IMR-90 (cell line): ENCODE measurements around the gene TLR9. TPM values are rescaled to one million over a fixed set of nuclear protein-coding genes. Genes with fewer than 3 reads are reported as not detected.

Experiments
- ATAC-seq: fragments of 200-7000 bp; cut with Tn5 transposase; 2 replicates; pipeline ENCODE4 v1.9.1; 2020; ENCODE audit warnings: low read depth, mild to moderate bottlenecking, moderate library complexity
- BruUV-seq: library from RNA; stranded (reverse); fragments of 400-500 nt; replicated peaks from 2 replicates; lab custom pipeline; 2021; lab: Mats Ljungman, UMichigan
- CTCF ChIA-PET: fragments of 300-600 bp; formaldehyde crosslinking; extraction: SDS; loops from one replicate; lab custom pipeline; 2021; ENCODE audit warnings: antibody characterized with exemption; lab: Yijun Ruan, JAX
- POLR2A ChIA-PET: fragments of 300-600 bp; sonication (Branson Sonifier 250); formaldehyde crosslinking; loops from one replicate; lab custom pipeline; 2022; ENCODE audit warnings: antibody characterized with exemption; ENCODE audit not compliant: unreplicated experiment; lab: Charles Lee
- DNase-seq: peaks from one replicate; pipeline ENCODE4 v3.0.0; 2013
- H2AFZ ChIP-seq: replicated peaks from 2 replicates; pipeline ENCODE3; 2013; ENCODE audit warnings: low read length, mild to moderate bottlenecking; ENCODE audit not compliant: poor library complexity
- H2AK5ac ChIP-seq: 2 replicates; pipeline ENCODE4 v1.6.1; 2013; ENCODE audit warnings: low read depth, low read length, inconsistent platforms
- H2AK9ac ChIP-seq: replicated peaks from 2 replicates; pipeline ENCODE3; 2013; ENCODE audit warnings: mild to moderate bottlenecking, low read depth, low read length, moderate library complexity; ENCODE audit not compliant: poor library complexity
- H2BK120ac ChIP-seq: 2 replicates; pipeline ENCODE4 v1.6.1; 2013; ENCODE audit warnings: low read depth, low read length, inconsistent platforms
- H2BK15ac ChIP-seq: 3 replicates; pipeline ENCODE4 v1.6.1; 2013; ENCODE audit warnings: low read depth, low read length, inconsistent platforms
- H2BK20ac ChIP-seq: 2 replicates; pipeline ENCODE4 v1.6.1; 2013; ENCODE audit warnings: low read depth, mild to moderate bottlenecking, inconsistent platforms, low read length, moderate library complexity
- H2BK5ac ChIP-seq: 2 replicates; pipeline ENCODE4 v1.6.1; 2013; ENCODE audit warnings: mild to moderate bottlenecking, low read depth, low read length, inconsistent platforms; ENCODE audit not compliant: poor library complexity, severe bottlenecking
- H3K14ac ChIP-seq: replicated peaks from 2 replicates; pipeline ENCODE4 v1.6.1; 2013; ENCODE audit warnings: low read depth, low read length, inconsistent platforms
- H3K18ac ChIP-seq: 2 replicates; pipeline ENCODE4 v1.6.1; 2013; ENCODE audit warnings: low read depth, low read length, control low read depth
- H3K23ac ChIP-seq: 2 replicates; pipeline ENCODE4 v1.6.1; 2013; ENCODE audit warnings: low read depth, low read length, inconsistent platforms
- H3K27ac ChIP-seq: 2 replicates; pipeline ENCODE4 v1.5.1; 2013; ENCODE audit warnings: mild to moderate bottlenecking, control low read depth, low read length; ENCODE audit not compliant: insufficient read depth
- H3K27me3 ChIP-seq: 2 replicates; pipeline ENCODE4 v1.6.1; 2013; ENCODE audit warnings: low read length; ENCODE audit not compliant: control insufficient read depth, insufficient read depth
- H3K36me3 ChIP-seq: 2 replicates; pipeline ENCODE4 v1.6.1; 2013; ENCODE audit warnings: low read length, mixed read lengths; ENCODE audit not compliant: control insufficient read depth, insufficient read depth
- H3K4ac ChIP-seq: 2 replicates; pipeline ENCODE4 v1.6.1; 2013; ENCODE audit warnings: low read depth, low read length, inconsistent platforms
- H3K4me1 ChIP-seq: 2 replicates; pipeline ENCODE4 v1.6.1; 2013; ENCODE audit warnings: low read length, mixed read lengths; ENCODE audit not compliant: control insufficient read depth, insufficient read depth
- H3K4me2 ChIP-seq: 2 replicates; pipeline ENCODE4 v1.6.1; 2013; ENCODE audit warnings: low read depth, mild to moderate bottlenecking, control low read depth, low read length, moderate library complexity
- H3K4me3 ChIP-seq: 2 replicates; pipeline ENCODE4 v1.5.1; 2013; ENCODE audit warnings: low read depth, mild to moderate bottlenecking, control low read depth, low read length, moderate library complexity; ENCODE audit not compliant: insufficient read depth
- H3K56ac ChIP-seq: 2 replicates; pipeline ENCODE4 v1.6.1; 2013; ENCODE audit warnings: low read length, inconsistent platforms; ENCODE audit not compliant: insufficient read depth; ENCODE audit errors: extremely low read depth
- H3K79me1 ChIP-seq, 2 experiments: 2 replicates each; pipeline ENCODE4 v1.6.1; 2013; ENCODE audit warnings: low read length in 2 of 2, inconsistent platforms in 1 of 2, low read depth in 1 of 2
- H3K9ac ChIP-seq: 2 replicates; pipeline ENCODE4 v1.6.1; 2013; ENCODE audit warnings: low read depth, low read length, control low read depth
- H3K9me1 ChIP-seq: 2 replicates; pipeline ENCODE4 v1.6.1; 2013; ENCODE audit warnings: low read length, inconsistent platforms; ENCODE audit not compliant: insufficient read depth
- H3K9me3 ChIP-seq: 2 replicates; pipeline ENCODE4 v1.6.1; 2013; ENCODE audit warnings: low read length; ENCODE audit not compliant: control insufficient read depth, insufficient read depth
- H4K20me1 ChIP-seq: 2 replicates; pipeline ENCODE4 v1.6.1; 2013; ENCODE audit warnings: low read length, inconsistent platforms; ENCODE audit not compliant: insufficient read depth
- H4K5ac ChIP-seq: 2 replicates; pipeline ENCODE4 v1.6.1; 2013; ENCODE audit warnings: mild to moderate bottlenecking, low read depth, low read length, control low read depth
- H4K8ac ChIP-seq, 2 experiments: 2 replicates each; pipeline ENCODE4 v1.6.1; 2013; ENCODE audit warnings: low read depth in 2 of 2, low read length in 2 of 2, control low read depth in 1 of 2, inconsistent platforms in 1 of 2
- H4K91ac ChIP-seq: 2 replicates; pipeline ENCODE4 v1.6.1; 2013; ENCODE audit warnings: low read depth, low read length, inconsistent platforms; ENCODE audit not compliant: insufficient read depth
- BHLHE40 ChIP-seq: fragments of 150-350 bp; IDR thresholded peaks from 2 replicates; pipeline ENCODE4 v1.6.1; 2016; ENCODE audit warnings: mild to moderate bottlenecking, low read depth, low read length
- CEBPB ChIP-seq: IDR thresholded peaks from 2 replicates; pipeline ENCODE4 v1.6.1; 2012; ENCODE audit warnings: low read depth, low read length, improper control_type of control experiment
- MAZ ChIP-seq: IDR thresholded peaks from 2 replicates; pipeline ENCODE4 v1.6.1; 2012; ENCODE audit warnings: low read depth, mild to moderate bottlenecking, low read length, improper control_type of control experiment, moderate library complexity, borderline replicate concordance
- WGBS, 2 experiments: methylation state at CpG; one replicate each; pipeline versions ENCODE4 v1.1.5 to v1.1.7; 2013; ENCODE audit warnings: missing lambda C conversion rate in 2 of 2; ENCODE audit not compliant: insufficient read length in 1 of 2; ENCODE audit errors: extremely low coverage in 2 of 2; 5-methylcytosine and 5-hydroxymethylcytosine counted together
- dilution Hi-C: fragments of 300-500 bp; cut with HindIII; formaldehyde crosslinking; loops from one replicate; pipeline ENCODE4 v1.14.3; 2018; ENCODE audit warnings: low sequenced_read_pairs; ENCODE audit not compliant: unreplicated experiment
- in situ Hi-C: fragments of 300-500 bp; cut with MboI; formaldehyde crosslinking; loops from 3 replicates; pipeline ENCODE4 v1.14.3; 2019; ENCODE audit warnings: low sequenced_read_pairs, inconsistent platforms, mixed read lengths
- intact Hi-C: fragments of 100-400 bp; cut with micrococcal nuclease; formaldehyde crosslinking; loops from 2 replicates; pipeline ENCODE4 v1.10.0; 2022
- polyA plus RNA-seq, 3 experiments: library from polyadenylated mRNA; depleted of rRNA; stranded (reverse); fragments of >200 nt; gene quantifications; 2 replicates each; pipeline ENCODE4 v1.2.3, GENCODE V29; 2012; ENCODE audit warnings: low replicate concordance in 1 of 3
- total RNA-seq: library from RNA; depleted of rRNA; stranded (reverse); fragments of >200 nt; gene quantifications from 2 replicates; pipeline ENCODE4 v1.2.3, GENCODE V29; 2012

The TLR9 gene
- total and polyA plus RNA-seq, 2 of the 4 experiments (the other 2 are of a cell fraction), result not detected

DNA sequence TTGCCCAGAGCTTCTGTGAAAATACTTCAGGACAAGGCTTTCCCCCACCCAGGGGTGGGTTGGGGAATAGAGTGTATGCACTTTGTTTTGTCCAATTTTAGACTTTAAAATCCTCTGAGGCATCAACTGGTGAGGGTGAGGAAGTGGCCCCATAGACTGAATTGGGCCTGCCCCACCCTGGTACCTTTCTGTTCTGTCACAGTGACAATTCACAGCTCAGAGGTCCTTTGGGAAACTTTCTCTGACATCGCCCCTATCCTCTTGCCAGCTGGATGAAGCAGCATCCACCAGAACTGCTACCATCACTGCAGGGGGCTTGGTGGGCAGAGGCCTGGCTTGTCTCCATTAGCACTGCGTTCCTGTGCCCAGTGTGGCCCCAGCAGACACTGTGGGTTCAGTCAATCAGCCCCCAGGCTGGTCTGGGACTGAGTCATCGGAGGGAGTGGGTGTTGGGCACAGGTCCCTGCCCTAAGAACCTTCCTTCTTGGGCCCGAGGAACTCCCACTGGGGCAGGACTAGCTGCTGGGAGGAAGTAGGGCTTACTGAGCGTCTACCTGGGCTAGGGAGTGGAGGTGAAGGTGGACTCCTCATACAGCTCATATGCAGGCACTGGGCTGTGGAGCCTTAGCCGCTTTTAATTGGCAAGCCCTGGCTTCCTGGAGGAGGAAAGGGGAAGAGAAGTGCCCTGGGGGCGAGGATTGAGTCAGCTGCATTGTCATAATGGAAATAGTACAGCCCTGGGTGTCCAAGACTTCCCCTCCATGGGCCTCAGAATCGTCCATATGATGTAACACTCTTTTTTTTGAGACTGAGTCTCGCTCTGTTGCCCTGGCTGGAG is 18.6 kb upstream of the TLR9 start:
- DNase-seq (peak; percentile 43), ATAC-seq (no peak)
- in situ Hi-C loops (no loop called here), intact Hi-C loops (no loop called here), dilution Hi-C loops (no loop called here)
- H3K79me1 ChIP-seq, result peaks cover 12 to 74% of the 10 kb centered on the region in 2 experiments
- H3K9me1 ChIP-seq, result peaks cover 36% of the 10 kb centered on the region
- H3K9me3 ChIP-seq, result 0 out of 2 replicates have a peak, but pooled peaks cover 1% of the 10 kb centered on the region
- 0 out of 2 replicates have a peak, but pooled peaks cover 4% of the 10 kb centered on the region for H4K20me1 ChIP-seq
- no peak overlapping the region for H2BK15ac ChIP-seq
- no peak overlapping the region for H3K4me2 ChIP-seq
- no peak overlapping the region for H3K4me3 ChIP-seq
- H3K14ac ChIP-seq, result no peak overlapping the region
- no peaks in the 10 kb centered on the region for H3K27me3 ChIP-seq
- H3K23ac ChIP-seq, result no peak overlapping the region; the same call in 1 of the 2 replicates
- H3K4ac ChIP-seq, result peak overlapping the region; percentile 30; the same call in 1 of the 2 replicates
- H2AK9ac ChIP-seq, result peak overlapping the region; percentile 77
- TF ChIP-seq MAZ, result no peak
- 0 out of 2 replicates have a peak, but pooled peaks have one; percentile 5 for TF ChIP-seq CEBPB
- TF ChIP-seq BHLHE40, result no peak
- H2AK5ac ChIP-seq, result peak overlapping the region; percentile 4
- H3K4me1 ChIP-seq, result peaks cover 29% of the 10 kb centered on the region
- WGBS, 2 experiments, result 53% methylated on average over 2 of the region's 9 CpGs; no CpG with 5 or more reads in 1 of the 2 experiments
- H3K9ac ChIP-seq, result no peak overlapping the region
- H2BK5ac ChIP-seq, result no peak overlapping the region
- ChIA-PET CTCF (no interaction called here), POLR2A (no interaction called here)
- no peak overlapping the region for H3K27ac ChIP-seq
- no peak overlapping the region for H2BK120ac ChIP-seq
- H4K91ac ChIP-seq, result no peak overlapping the region; the same call in 1 of the 2 replicates
- no peak overlapping the region for H3K56ac ChIP-seq
- no peak overlapping the region for H3K18ac ChIP-seq
- H2AFZ ChIP-seq, result peak overlapping the region; percentile 13
- no peak overlapping the region for H4K5ac ChIP-seq
- 0 out of 4 replicates have a peak overlapping the region, but pooled peaks of 1 of the 2 experiments have one; percentile 33 for H4K8ac ChIP-seq
- H2BK20ac ChIP-seq, result no peak overlapping the region
- no TSS peak for BruUV-seq
- H3K36me3 ChIP-seq, result peaks cover 9% of the 10 kb centered on the region; the same call in 1 of the 2 replicates
